GM12873 (cell line): ENCODE measurements around the gene PRR30.

ENCODE experiments used
- TF ChIP-seq, protein P1 (sequence below): IDR thresholded peaks from 2 replicates; pipeline ENCODE4 v1.5.1; 2012; ENCODE audit warnings: low read depth, mild to moderate bottlenecking, moderate library complexity, low read length, control low read depth; ENCODE audit not compliant: insufficient read depth; ENCODE audit errors: missing control alignments

Gene PRR30

DNA sequence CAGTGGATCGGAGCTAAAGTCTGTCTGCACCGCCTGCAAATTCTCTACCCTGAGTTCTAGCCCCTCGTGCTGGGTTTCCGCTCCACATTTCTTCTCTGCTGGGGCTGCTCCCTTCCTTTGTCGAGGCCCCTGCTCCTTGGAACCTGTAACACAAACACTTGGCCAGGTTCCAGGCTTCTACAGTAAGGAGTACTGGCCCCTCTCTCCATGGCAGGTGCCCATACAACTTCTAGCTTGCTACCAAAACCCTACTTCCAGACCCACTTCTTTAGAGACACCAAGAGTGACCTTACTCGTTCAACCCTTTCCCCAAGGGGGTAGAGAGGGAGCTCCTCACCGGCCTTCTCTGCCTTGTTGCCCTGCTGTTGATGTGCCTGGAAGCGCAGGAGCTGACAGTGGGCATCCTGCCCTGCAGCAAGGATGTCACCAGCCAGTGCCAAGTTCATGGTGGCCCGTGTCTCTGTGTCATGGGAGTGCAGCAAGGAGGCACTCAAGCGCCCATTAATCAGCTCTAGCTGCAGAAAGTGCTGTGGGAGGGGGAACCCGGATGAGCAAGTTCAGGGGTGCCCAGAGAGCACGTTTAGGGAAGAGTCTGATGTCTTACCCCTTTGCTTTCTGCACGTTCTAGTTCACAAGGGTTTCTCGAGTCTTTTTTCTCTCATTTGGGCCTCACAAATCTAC is 5.9 kb downstream of the PRR30 start:
- TF ChIP-seq, protein P1, sequence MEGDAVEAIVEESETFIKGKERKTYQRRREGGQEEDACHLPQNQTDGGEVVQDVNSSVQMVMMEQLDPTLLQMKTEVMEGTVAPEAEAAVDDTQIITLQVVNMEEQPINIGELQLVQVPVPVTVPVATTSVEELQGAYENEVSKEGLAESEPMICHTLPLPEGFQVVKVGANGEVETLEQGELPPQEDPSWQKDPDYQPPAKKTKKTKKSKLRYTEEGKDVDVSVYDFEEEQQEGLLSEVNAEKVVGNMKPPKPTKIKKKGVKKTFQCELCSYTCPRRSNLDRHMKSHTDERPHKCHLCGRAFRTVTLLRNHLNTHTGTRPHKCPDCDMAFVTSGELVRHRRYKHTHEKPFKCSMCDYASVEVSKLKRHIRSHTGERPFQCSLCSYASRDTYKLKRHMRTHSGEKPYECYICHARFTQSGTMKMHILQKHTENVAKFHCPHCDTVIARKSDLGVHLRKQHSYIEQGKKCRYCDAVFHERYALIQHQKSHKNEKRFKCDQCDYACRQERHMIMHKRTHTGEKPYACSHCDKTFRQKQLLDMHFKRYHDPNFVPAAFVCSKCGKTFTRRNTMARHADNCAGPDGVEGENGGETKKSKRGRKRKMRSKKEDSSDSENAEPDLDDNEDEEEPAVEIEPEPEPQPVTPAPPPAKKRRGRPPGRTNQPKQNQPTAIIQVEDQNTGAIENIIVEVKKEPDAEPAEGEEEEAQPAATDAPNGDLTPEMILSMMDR = no peak

DNA sequence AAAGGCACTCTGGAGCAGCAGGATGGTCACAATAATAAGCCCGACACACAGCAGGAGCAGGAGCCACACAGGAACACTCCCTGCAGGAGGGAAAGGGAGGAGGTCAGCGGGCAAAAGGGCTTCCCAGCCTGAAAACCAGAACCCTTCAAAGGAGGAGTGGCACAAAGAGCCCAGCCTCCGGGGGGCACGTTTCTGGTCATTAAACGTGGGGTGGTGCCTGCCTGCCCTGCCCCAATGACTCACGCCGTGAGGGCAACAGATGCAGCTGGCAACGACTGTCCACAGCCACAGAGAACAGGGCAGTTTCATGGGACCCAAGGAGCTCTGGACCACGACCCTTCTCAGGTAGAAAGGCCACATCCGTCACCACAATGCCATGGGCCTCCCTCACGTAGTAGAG is 7.8 kb downstream of the PRR30 start:
- TF ChIP-seq, protein P1 = no peak

DNA sequence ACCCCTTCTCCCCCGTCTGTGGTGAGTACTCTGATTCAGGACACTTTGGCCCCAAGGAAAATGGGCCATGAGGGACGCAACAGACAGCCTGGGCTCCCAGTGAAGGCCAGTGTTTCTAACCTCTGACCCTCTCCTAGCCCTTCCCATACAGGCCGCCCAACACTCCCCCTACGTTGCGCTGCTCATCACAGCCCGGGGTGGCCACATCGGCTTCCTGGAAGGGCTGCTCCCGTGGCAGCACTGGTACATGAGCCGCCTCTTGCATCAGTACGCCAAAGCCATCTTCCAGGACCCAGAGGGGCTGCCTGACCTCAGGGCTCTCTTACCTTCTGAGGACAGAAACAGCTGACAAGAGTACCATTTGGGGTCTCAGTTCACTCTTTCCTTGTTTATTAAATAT is 8.8 kb downstream of the PRR30 start:
- TF ChIP-seq, protein P1 = no peak

DNA sequence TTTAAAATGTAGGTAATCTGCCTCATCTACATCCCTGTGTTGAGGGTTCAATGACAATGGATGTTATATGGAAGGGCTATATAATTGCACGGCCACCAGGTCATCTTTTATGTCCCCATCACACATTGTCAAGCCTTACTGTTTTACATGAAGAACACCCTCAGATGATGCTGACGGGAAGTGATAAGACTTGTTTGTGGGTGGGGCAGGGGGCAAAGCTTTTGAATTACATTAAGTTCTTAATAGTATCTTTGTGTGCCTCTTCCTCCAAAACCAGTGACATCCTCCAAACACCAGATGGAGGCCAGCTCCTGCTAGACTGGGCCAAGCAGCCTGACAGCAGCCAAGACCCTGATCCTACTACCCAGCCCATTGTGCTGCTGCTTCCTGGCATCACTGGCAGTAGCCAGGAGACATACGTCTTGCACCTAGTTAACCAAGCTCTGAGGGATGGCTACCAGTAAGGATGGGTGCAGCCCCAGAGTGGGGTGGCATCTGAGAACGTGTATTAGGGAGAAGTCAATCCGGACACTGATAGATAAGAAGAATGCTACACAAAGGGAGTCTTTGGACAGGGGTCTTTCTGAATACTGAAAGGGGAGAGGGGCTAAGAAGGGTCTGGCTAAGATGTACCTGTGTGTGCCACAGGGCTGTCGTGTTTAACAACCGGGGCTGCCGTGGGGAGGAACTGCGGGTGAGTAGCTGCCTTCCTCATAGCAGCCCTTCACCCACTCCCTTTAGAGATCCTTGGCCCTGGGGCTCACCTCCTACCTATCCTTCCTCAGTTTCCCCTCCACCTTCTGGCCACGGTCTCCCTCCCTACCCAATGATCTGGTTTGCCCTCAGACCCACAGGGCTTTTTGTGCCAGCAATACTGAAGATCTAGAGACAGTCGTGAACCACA is 10.3 kb downstream of the PRR30 start:
- TF ChIP-seq, protein P1 = no peak

DNA sequence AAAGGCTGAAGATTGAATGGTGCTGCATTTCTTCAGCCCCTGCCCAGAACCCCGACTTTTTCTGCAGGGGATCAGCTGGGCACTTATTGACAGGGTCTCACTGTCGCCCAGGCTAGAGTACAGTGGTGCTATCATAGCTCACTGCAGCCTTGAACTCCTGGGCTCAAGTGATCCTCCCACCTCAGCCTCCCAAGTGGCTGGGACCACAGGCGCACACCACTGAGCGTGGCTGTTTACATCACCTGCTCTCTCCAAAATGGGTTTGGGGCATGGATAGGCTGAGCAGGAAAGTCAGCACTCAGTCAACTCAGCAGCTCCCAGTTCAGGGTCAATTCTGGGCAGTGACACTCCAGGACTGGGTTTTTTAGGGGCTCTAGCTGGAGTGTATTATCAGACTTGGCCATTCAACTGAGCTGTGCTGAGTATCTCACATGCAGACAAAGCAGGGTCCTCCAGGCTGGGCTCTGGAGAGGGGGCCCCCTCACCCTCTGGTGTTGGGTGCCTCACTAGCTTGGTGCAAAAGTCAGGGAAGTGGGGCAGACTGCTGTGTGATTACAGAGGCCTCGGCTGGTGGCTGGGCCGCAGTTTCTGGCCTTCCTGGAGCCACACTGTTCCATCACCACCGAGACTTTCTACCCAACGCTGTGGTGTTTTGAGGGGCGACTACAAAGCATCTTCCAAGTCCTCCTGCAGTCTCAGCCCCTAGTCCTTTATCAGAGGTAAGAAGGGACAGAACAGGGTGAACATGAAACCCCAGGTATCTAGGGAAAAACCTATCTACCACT is 11.1 kb downstream of the PRR30 start:
- TF ChIP-seq, protein P1 = no peak

DNA sequence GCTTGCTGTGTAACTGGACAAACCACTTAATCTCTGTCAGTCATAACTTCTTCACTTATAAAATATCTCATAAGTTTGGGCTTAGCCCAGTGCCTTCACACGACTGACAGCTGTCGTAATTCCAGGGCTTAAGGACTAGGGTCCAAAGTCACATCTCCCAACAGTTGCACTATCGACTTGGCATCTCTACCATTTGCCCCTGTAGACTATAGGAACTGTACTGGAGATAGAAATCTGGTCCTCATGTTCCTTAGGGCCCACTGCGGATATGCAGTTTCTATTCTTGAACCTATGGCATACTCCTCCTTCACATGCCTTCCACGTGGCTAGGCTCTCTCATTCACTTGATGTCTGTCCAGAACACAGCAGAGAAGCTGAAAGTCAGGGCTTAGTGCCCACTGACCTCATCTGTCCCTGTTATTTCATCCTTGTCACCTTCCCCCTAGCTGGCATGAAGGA is 12.9 kb downstream of the PRR30 start:
- TF ChIP-seq, protein P1 = no peak
